Fibroblast of pulmonary artery (primary cell): ENCODE measurements around the gene ARL2BP.

Experiments
- DNase-seq: peaks from one replicate; pipeline ENCODE4 v3.0.0-alpha.2; 2010; ENCODE audit warnings: low read depth
- H3K4me3 ChIP-seq: replicated peaks from 2 replicates; pipeline ENCODE4 v1.5.1; 2011; ENCODE audit warnings: low read depth, mild to moderate bottlenecking, control low read depth, low read length, moderate library complexity
- TF ChIP-seq, protein P1 (sequence below): IDR thresholded peaks from 2 replicates; pipeline ENCODE4 v1.5.1; 2011; ENCODE audit warnings: mild to moderate bottlenecking, control low read depth, low read length, inconsistent platforms; ENCODE audit errors: missing control alignments

ARL2BP gene

DNA sequence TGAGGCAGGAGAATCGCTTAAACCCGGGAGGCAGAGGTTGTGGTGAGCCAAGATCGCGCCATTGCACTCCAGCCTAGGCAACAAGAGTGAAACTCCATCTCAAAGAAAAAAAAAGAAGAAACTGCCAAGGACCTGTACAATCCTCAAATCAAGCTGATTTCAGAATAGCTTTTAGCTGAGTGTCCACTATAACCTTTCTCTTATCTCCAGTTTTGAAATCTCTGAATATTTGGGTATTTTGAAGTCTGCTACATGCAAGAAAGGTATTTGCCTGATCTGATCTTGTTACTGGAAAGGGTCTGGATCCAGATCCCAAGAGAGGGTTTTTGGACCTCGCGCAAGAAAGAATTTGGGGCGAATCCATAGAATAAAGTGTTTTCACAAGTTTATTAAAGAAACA lies 19.1 kb upstream of the ARL2BP start:
- no peak overlapping the region for H3K4me3 ChIP-seq
- TF ChIP-seq, protein P1, sequence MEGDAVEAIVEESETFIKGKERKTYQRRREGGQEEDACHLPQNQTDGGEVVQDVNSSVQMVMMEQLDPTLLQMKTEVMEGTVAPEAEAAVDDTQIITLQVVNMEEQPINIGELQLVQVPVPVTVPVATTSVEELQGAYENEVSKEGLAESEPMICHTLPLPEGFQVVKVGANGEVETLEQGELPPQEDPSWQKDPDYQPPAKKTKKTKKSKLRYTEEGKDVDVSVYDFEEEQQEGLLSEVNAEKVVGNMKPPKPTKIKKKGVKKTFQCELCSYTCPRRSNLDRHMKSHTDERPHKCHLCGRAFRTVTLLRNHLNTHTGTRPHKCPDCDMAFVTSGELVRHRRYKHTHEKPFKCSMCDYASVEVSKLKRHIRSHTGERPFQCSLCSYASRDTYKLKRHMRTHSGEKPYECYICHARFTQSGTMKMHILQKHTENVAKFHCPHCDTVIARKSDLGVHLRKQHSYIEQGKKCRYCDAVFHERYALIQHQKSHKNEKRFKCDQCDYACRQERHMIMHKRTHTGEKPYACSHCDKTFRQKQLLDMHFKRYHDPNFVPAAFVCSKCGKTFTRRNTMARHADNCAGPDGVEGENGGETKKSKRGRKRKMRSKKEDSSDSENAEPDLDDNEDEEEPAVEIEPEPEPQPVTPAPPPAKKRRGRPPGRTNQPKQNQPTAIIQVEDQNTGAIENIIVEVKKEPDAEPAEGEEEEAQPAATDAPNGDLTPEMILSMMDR: no peak
- no peak for DNase-seq

DNA sequence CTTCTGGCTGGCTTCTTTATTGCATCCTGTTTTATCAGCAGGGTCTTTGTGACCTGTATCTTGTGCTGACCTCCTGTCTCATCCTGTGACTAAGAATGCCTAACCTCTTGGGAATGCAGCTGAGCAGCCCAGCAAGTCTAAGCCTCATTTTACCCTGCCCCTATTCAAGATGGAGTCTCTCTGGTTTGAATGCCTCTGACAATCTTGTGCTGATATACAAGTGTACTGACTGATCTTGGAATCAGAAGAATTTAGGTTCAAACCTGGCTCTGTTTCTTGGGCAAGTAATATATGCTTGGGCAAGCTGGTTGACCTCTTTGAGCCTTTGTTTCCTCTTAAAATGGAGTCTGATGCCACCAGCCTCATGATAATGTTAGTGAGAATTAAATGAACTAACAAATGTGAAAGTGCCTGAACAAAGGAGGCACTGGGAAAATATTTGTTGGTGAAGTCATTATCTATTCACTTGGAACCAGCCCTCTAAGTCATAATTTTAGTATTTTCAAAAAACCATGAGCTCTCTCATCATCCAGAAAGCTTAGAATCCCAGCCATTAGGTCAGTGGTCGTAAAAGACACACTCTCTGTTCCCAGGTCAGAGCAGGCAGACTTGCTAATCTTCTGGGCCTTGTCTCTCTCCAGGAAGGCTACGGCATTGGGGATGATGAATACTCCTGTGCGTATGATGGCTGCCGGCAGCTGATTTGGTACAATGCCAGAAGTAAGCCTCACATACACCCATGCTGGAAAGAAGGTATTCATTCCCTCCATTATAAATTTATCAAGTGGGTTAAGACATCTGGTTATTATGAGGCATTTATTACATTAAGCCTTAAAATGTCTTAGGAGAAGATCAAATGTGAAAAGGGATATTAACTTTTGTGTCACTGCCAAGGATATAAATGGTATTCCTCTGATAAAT lies 18.1 kb upstream of the ARL2BP start:
- H3K4me3 ChIP-seq: no peak overlapping the region
- DNase-seq: no peak
- TF ChIP-seq, protein P1: no peak

DNA sequence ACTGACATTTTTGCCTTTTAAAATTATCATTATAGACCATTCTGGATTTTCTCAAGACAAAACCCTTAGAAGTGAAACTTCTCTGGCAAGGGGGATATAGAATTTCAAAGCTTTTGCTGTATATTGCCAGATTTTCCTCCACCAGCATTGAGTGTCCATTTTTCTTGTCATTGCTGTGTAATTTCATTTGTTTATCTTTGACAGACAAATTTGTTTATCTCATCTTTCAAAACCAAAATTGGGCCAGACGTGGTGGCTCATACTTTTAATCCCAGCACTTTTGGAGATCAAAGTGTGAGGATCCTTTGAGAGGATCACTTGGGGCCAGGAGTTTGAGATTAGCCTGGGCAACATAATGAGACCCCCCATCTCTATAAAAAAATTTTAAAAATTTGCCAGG lies 16.0 kb upstream of the ARL2BP start:
- DNase-seq: no peak
- no peak overlapping the region for H3K4me3 ChIP-seq
- TF ChIP-seq, protein P1: no peak

DNA sequence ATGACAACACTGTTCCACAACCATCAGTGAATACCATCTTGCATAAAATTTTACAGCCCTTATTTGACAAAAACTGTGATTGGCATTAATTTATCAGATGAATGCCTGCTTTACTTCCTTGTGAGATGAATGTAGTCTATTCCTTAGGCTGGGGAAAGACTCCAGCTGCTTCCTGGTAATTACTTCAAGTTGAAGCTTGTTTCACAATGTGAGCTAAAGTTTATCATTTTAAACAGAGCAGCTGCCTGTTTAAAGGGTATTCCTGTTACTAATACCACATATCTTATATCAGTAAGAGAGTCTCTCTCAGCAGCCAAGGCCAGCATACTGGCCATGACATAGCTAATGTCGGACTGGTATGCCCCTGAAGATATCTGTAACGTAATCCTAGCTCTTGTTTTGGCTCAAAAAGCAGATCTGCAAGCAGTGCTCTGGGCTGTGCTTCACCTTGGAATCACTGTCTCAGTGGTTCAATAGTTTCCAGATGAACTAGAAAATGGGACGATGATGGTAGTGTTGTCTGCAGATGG lies 13.2 kb upstream of the ARL2BP start:
- TF ChIP-seq, protein P1: no peak
- H3K4me3 ChIP-seq: no peak overlapping the region
- DNase-seq: no peak

DNA sequence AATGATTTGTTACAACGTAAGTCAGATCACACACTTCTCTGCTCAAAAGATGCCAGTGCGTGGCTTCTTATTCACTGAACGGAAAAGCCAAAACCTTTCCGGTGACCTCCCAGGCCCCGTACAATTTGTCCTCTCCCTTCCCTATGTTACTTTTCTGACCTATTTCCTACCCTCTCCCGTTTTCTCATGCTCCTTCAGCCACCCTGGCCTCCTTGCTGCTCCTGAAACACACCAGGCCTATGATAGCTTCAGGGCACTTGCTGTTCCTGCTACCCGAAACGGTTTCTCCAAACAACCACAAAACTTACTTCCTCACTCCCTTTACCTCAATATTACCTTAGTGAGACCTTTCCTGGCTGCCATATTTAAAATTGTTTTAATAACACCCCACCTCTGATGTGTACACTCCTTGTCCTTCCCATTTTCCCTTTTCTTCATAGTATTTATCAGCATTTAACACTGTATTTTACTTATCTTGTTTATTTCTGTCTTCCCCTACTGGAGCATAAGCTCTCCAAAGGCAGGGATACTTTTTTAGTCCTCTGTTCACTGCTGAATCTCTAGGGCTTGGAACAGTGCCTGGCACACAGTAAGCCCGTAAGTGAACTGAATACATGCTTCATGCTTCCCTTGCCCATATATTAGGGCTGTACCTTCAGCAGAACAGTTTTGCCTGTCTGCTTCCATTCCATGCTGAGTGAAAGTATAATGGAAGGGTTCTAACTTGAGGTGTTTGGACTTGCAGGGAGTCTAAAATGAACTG lies 10.9 kb upstream of the ARL2BP start:
- DNase-seq: no peak
- no peak overlapping the region for H3K4me3 ChIP-seq
- TF ChIP-seq, protein P1: no peak

DNA sequence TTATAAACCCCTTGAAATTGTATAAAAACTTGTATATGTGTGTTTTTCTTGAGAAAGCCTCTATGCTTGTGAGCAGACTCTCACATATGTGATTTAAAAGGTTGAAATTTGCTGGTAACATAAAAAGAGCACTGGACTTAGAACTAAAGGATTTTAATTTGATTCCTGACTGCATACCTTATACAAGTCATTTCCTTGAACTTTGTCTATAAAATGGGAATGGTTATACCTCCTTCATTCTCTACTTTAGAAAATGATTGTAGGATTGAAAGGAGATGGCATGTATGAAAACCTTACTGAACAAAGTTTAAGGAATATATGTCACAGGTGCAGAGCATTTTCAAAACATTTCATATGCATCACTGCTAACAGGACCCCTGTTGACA lies 10.4 kb upstream of the ARL2BP start:
- DNase-seq: no peak
- no peak overlapping the region for H3K4me3 ChIP-seq
- TF ChIP-seq, protein P1: no peak
